Upper lobe of left lung (tissue), 6 donors: Measurements from ENCODE around the gene ULK4. TPM values are rescaled to one million over a fixed set of nuclear protein-coding genes. Genes with fewer than 3 reads are reported as not detected.

ENCODE experiments used
- ATAC-seq, 2 donors: fragments of 200-7000 bp; cut with Tn5 transposase; one replicate each; pipeline ENCODE4 v1.9.1; 2022; ENCODE audit warnings: mild to moderate bottlenecking in 2 of 2, moderate library complexity in 2 of 2; ENCODE audit not compliant: low FRiP score in 2 of 2
- DNase-seq, 2 donors: peaks; one replicate each; pipeline ENCODE4 v3.0.0-alpha.2; 2019 to 2020
- H3K27ac ChIP-seq, 4 donors: fragments of 200-600 bp; sonication (generic); one replicate each; pipeline ENCODE4 v1.5.1; 2016 to 2019
- H3K27me3 ChIP-seq, 4 donors: fragments of 200-600 bp; sonication (generic); one replicate each; pipeline ENCODE4 v1.5.1; 2017 to 2019
- H3K36me3 ChIP-seq, 4 donors: fragments of 200-600 bp; sonication (generic); one replicate each; pipeline ENCODE4 v1.5.1; 2016 to 2019
- H3K4me1 ChIP-seq, 4 donors: fragments of 200-600 bp; sonication (generic); one replicate each; pipeline ENCODE4 v1.5.1; 2018 to 2019
- H3K4me3 ChIP-seq, 4 donors: fragments of 200-600 bp; sonication (generic); one replicate each; pipeline ENCODE4 v1.5.1; 2017 to 2019; ENCODE audit warnings: mild to moderate bottlenecking in 2 of 4, moderate library complexity in 1 of 4
- H3K9me3 ChIP-seq, 4 donors: fragments of 200-600 bp; sonication (generic); one replicate each; pipeline ENCODE4 v1.5.1; 2018 to 2019
- CTCF ChIP-seq, 6 experiments: fragments of 450-650 bp in 4 of 6; fragments of 200-600 bp in 2 of 6; sonication (generic) in 2 of 6; IDR thresholded peaks; one replicate each; pipeline ENCODE4 v1.5.1; 2016 to 2019; ENCODE audit warnings: antibody characterized with exemption in 6 of 6
- EP300 ChIP-seq, 4 donors: sonication (generic); formaldehyde crosslinking; IDR thresholded peaks; one replicate each; pipeline ENCODE4 v1.5.1; 2017; ENCODE audit warnings: antibody characterized with exemption in 4 of 4, control low read depth in 2 of 4
- POLR2A ChIP-seq, 4 donors: fragments of 450-650 bp; IDR thresholded peaks; one replicate each; pipeline ENCODE4 v1.5.1; 2016 to 2017; ENCODE audit warnings: antibody characterized with exemption in 4 of 4, mild to moderate bottlenecking in 2 of 4
- POLR2AphosphoS5 ChIP-seq, 2 donors: sonication (generic); formaldehyde crosslinking; IDR thresholded peaks; one replicate each; pipeline ENCODE4 v1.5.1; 2017; ENCODE audit warnings: antibody characterized with exemption in 2 of 2
- WGBS, 2 donors: methylation state at CpG; one replicate each; pipeline ENCODE4 v1.1.5; 2017 to 2018; 5-methylcytosine and 5-hydroxymethylcytosine counted together
- total RNA-seq, 6 donors: library from RNA; depleted of rRNA in 4 of 6; stranded (reverse); fragments of >200 nt in 4 of 6; gene quantifications; one replicate each; pipeline versions ENCODE4 v1.1.0 to v1.2.1, GENCODE V29; 2016 to 2021
- donor health status: DM: no; HTN: no; CAD: no; lungs with moderate emphysema.
- donor health status: DM: no; HTN: yes; CAD: no; lungs with severe emphysema.

The ULK4 gene
- total RNA-seq, 6 donors from 2014 or later, result 9.4 to 76.5 (median 28.1) TPM

DNA sequence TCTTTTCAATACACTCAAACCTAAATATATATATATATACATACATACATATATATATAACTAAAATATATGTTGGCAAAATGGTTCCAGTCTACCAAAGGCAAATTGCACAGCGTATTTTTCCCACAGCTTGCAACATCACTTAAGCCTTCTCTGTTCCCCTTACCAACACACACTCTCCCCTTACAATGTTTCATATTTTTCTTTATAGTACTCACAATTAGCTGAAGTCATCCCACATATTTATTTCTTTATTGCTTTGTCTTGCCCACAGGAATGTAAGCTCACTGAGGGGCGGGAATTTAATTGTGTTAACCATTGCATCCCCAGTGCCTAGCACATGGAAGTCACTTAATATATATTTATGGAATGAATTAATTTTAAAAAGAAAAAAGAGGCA, 288.3 kb downstream of the ULK4 start:
- TF ChIP-seq POLR2AphosphoS5 (IDR thresholded peaks at IDR 0.05) (no peak), CTCF (IDR thresholded peaks at IDR 0.05) (no peak)
- 78 to 85% methylated on average over 2 of the region's 2 CpGs for WGBS, 2 donors
- DNase-seq, result no peak
- no peak overlapping the region for H3K4me3 ChIP-seq
- H3K27ac ChIP-seq, result no peak overlapping the region
- H3K9me3 ChIP-seq, result peaks cover 0 to 4% (median 0%) of the 10 kb centered on the region in 4 donors
- no peaks in the 10 kb centered on the region for H3K4me1 ChIP-seq
- no peaks in the 10 kb centered on the region for H3K27me3 ChIP-seq
- H3K36me3 ChIP-seq, result no peaks in the 10 kb centered on the region
- ATAC-seq, result no peak

- Histone ChIP-seq H3K36me3 (peaks cover 0 to 3% (median 0%) of the 10 kb centered on the region in 4 donors), H3K27me3 (no peaks in the 10 kb centered on the region), H3K4me3 (no peak overlapping the region), H3K27ac (no peak overlapping the region), H3K4me1 (no peaks in the 10 kb centered on the region), H3K9me3 (peaks cover 0 to 11% (median 2%) of the 10 kb centered on the region in 4 donors)
- DNase-seq, result no peak
- ATAC-seq, result no peak
- no peak for TF ChIP-seq EP300 (IDR thresholded peaks at IDR 0.05)
These were observed 293.5 kb downstream of the ULK4 start for GRCh38 chr3:41668379-41668778.

- DNase-seq (no peak), ATAC-seq (no peak)
- Histone ChIP-seq H3K36me3 (peaks cover 0 to 3% (median 0%) of the 10 kb centered on the region in 4 donors), H3K9me3 (peaks cover 0 to 11% (median 0%) of the 10 kb centered on the region in 4 donors), H3K4me3 (no peak overlapping the region), H3K27ac (no peak overlapping the region), H3K27me3 (no peaks in the 10 kb centered on the region), H3K4me1 (no peaks in the 10 kb centered on the region)
- WGBS, 2 donors, result 81 to 82% methylated on average over 4 of the region's 4 CpGs
- TF ChIP-seq EP300 (IDR thresholded peaks at IDR 0.05), result no peak
- TF ChIP-seq POLR2A (IDR thresholded peaks at IDR 0.05), result no peak
- no peak for TF ChIP-seq POLR2AphosphoS5 (IDR thresholded peaks at IDR 0.05)
- no peak for TF ChIP-seq CTCF (IDR thresholded peaks at IDR 0.05)
These were observed 299.6 kb downstream of the ULK4 start for GRCh38 chr3:41662288-41662687.

DNA sequence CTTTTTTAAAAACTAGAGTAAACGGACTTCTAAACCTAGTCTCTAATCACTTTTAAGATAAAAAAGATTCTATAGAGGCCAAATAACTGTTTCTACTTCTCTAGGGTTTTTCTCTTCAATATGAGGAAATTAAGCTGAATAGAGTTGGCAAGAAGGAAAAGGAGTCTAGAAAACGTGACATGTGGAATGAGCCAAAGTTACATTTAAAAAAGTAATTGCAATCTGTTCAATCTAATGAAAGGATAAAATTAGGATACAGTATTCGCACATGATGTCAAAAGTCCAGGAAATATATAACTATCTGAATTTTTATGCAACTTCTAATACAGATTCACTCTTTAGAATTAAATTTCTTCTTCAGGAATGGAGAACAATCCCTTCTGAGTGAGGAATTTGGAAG, 300.1 kb downstream of the ULK4 start:
- ATAC-seq, result no peak
- Histone ChIP-seq H3K4me1 (no peaks in the 10 kb centered on the region), H3K36me3 (peaks cover 0 to 3% (median 0%) of the 10 kb centered on the region in 4 donors), H3K4me3 (no peak overlapping the region), H3K27ac (no peak overlapping the region), H3K27me3 (no peaks in the 10 kb centered on the region), H3K9me3 (peaks cover 0 to 11% (median 0%) of the 10 kb centered on the region in 4 donors)
- 85 to 90% methylated on average over 3 of the region's 3 CpGs for WGBS, 2 donors
- TF ChIP-seq POLR2A (IDR thresholded peaks at IDR 0.05) (no peak), EP300 (IDR thresholded peaks at IDR 0.05) (no peak), CTCF (IDR thresholded peaks at IDR 0.05) (no peak)
- DNase-seq, result no peak

- H3K9me3 ChIP-seq, result peaks cover 0 to 11% (median 0%) of the 10 kb centered on the region in 4 donors
- TF ChIP-seq EP300 (IDR thresholded peaks at IDR 0.05) (no peak), CTCF (IDR thresholded peaks at IDR 0.05) (no peak), POLR2A (IDR thresholded peaks at IDR 0.05) (no peak), POLR2AphosphoS5 (IDR thresholded peaks at IDR 0.05) (no peak)
- H3K27me3 ChIP-seq, result no peaks in the 10 kb centered on the region
- ATAC-seq, result no peak
- no peak overlapping the region for H3K4me3 ChIP-seq
- H3K4me1 ChIP-seq, result no peaks in the 10 kb centered on the region
- no peak for DNase-seq
- H3K36me3 ChIP-seq, result no peaks in the 10 kb centered on the region
- no peak overlapping the region for H3K27ac ChIP-seq
- 63 to 87% methylated on average over 1 of the region's 1 CpG for WGBS, 2 donors
These were observed 301.4 kb downstream of the ULK4 start for GRCh38 chr3:41660510-41660909.
